Activated T-helper 17 cell treated with anti-CD3 and anti-CD28 coated beads, Interleukin-2, amount 50 U/mL, for 72 hours (primary cell): ENCODE data around the gene INHBA. TPM values are rescaled to one million over a fixed set of nuclear protein-coding genes. Genes with fewer than 3 reads are reported as not detected.

ENCODE experiments used
- ATAC-seq: fragments of 150-1000 bp; cut with Tn5 transposase; replicated peaks from 2 replicates; pipeline ENCODE4 v1.10.0; 2021; ENCODE audit warnings: mild to moderate bottlenecking, moderate library complexity
- H3K27ac Mint-ChIP-seq: one replicate; pipeline ENCODE4 v1.8.0; 2022; ENCODE audit warnings: mixed read lengths
- H3K27me3 Mint-ChIP-seq: one replicate; pipeline ENCODE4 v1.8.0; 2022; ENCODE audit warnings: mixed read lengths
- H3K36me3 Mint-ChIP-seq: one replicate; pipeline ENCODE4 v1.8.0; 2022; ENCODE audit warnings: low read depth, mild to moderate bottlenecking, mixed read lengths
- H3K4me1 Mint-ChIP-seq: one replicate; pipeline ENCODE4 v1.8.0; 2022; ENCODE audit warnings: mixed read lengths
- H3K4me3 Mint-ChIP-seq: one replicate; pipeline ENCODE4 v1.8.0; 2022; ENCODE audit warnings: mild to moderate bottlenecking, mixed read lengths
- H3K9me3 Mint-ChIP-seq: one replicate; pipeline ENCODE4 v1.8.0; 2022; ENCODE audit warnings: mixed read lengths
- total RNA-seq, 2 donors: library from RNA; stranded (reverse); gene quantifications; one replicate each; pipeline ENCODE4 v1.2.3, GENCODE V29; 2022

Gene INHBA
- total RNA-seq, 2 donors from 2014 or later = not detected

- H3K4me1 Mint-ChIP-seq = no peaks in the 10 kb centered on the region
- no peaks in the 10 kb centered on the region for H3K9me3 Mint-ChIP-seq
- ATAC-seq = no peak
- no peak overlapping the region for H3K27ac Mint-ChIP-seq
- peaks cover 41% of the 10 kb centered on the region for H3K27me3 Mint-ChIP-seq
- no peaks in the 10 kb centered on the region for H3K36me3 Mint-ChIP-seq
- no peak overlapping the region for H3K4me3 Mint-ChIP-seq
Observed at GRCh38 chr7:41701068-41701941, 1.6 kb downstream of the INHBA start.

DNA sequence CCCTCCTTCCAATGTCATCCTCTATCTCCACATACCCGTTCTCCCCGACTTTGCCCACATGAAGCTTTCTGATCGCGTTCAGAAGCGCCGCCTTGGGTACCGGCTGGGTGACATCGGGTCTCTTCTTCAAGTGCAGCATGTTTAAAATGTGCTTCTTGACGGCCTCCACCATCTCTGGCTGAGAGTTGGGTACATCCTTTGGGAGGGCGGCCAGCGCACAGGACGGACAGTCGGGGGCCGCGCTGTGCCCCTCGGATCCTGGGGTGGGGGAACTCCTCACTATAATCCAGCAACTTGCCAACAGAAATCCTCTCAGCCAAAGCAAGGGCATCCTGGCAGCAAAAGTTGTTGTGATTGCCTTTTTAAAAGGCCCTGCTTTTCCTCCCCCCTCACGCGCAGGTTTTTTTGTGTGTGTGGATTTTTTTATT is 2.8 kb downstream of the INHBA start:
- no peaks in the 10 kb centered on the region for H3K4me1 Mint-ChIP-seq

GRCh38 chr7:41699516-41699915 is 3.4 kb downstream of the INHBA start:
- ATAC-seq = no peak
- peaks cover 42% of the 10 kb centered on the region for H3K27me3 Mint-ChIP-seq
- H3K36me3 Mint-ChIP-seq = no peaks in the 10 kb centered on the region
- H3K4me1 Mint-ChIP-seq = no peaks in the 10 kb centered on the region
- H3K27ac Mint-ChIP-seq = no peak overlapping the region
- H3K9me3 Mint-ChIP-seq = no peaks in the 10 kb centered on the region
- H3K4me3 Mint-ChIP-seq = no peak overlapping the region

More for the DNA sequence above, 2.8 kb downstream of the INHBA start:
- Mint-ChIP-seq H3K4me3 (no peak overlapping the region), H3K9me3 (no peaks in the 10 kb centered on the region), H3K27me3 (peaks cover 42% of the 10 kb centered on the region), H3K36me3 (no peaks in the 10 kb centered on the region), H3K27ac (no peak overlapping the region)
- ATAC-seq = no peak

DNA sequence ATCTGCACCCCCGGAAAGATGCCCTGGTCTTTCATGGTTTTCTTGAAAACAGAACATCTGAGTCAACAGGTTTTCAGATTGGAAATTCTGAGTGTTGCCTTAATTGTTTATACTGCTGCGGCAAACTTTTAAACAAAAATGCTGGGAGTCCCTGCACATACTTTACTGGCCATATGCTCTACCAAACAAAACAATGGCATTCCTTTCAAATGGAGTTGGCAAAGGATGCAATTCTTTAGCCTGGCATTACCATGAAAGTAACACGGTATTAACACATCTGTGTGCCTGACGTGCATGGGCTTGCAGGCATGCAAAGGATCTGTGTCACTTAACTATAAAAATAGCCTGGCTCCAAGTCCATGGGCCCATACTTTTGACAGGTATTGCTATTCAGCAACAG is 4.2 kb downstream of the INHBA start:
- Mint-ChIP-seq H3K9me3 (no peaks in the 10 kb centered on the region), H3K4me3 (no peak overlapping the region), H3K27me3 (peaks cover 37% of the 10 kb centered on the region), H3K4me1 (no peaks in the 10 kb centered on the region), H3K36me3 (no peaks in the 10 kb centered on the region), H3K27ac (no peak overlapping the region)
- ATAC-seq = no peak

DNA sequence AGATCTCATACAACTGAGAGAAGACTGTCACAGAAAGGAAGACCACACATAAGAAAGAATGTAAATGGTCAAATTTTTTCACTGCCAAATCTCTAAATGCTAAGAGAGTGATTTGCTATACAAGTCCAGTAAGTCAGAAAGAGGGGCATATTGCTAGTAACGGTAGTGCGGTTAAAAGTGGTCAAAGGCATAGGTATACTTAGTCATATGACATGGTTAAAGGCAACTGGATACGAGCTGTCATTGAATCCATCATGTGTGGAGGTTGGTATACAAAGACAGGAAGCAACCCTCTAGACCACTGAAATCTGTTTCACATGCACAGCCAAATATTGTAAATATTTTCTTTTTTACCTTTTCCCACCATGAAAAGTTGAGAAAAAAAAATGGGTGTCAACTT is 4.8 kb downstream of the INHBA start:
- H3K27ac Mint-ChIP-seq = no peak overlapping the region
- H3K27me3 Mint-ChIP-seq = peaks cover 36% of the 10 kb centered on the region
- ATAC-seq = no peak
- H3K9me3 Mint-ChIP-seq = no peaks in the 10 kb centered on the region
- no peaks in the 10 kb centered on the region for H3K4me1 Mint-ChIP-seq
- no peak overlapping the region for H3K4me3 Mint-ChIP-seq
- no peaks in the 10 kb centered on the region for H3K36me3 Mint-ChIP-seq

GRCh38 chr7:41696323-41696916 is 6.5 kb downstream of the INHBA start:
- H3K27me3 Mint-ChIP-seq = peaks cover 28% of the 10 kb centered on the region
- no peak for ATAC-seq
- no peaks in the 10 kb centered on the region for H3K9me3 Mint-ChIP-seq
- H3K36me3 Mint-ChIP-seq = no peaks in the 10 kb centered on the region
- H3K4me1 Mint-ChIP-seq = no peaks in the 10 kb centered on the region
- H3K27ac Mint-ChIP-seq = no peak overlapping the region
- no peak overlapping the region for H3K4me3 Mint-ChIP-seq

DNA sequence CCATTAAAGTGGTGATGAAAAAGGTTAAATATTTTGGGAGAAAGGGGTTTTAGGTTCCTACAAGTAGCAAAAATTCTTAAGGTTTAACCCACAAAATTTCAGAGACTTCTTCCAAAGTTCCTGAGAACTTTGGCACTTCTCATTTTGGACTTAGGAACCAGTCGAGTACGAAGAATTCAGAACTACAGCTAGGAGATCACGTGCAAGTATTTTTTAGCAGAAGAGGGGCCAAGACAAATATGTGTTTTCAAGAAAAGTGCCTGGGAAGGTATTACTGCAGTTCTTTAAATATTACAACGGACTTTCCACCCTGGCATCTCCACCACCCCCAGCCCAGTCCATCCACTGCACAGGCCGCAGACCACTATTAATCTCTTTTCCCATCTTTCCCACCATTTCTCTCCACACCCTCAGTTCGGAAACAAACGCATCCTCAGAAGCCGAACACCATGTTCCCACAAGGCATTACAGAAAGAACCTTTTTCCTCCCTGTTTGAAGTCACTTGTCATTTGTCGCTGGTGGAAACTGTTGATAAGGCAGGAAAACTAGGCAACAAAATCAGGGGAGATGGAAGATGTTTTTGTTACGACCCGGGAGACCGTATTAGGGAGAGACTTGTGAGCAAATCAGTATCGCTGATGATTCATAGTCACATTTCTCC is 7.1 kb downstream of the INHBA start:
- Mint-ChIP-seq H3K4me1 (no peaks in the 10 kb centered on the region), H3K36me3 (no peaks in the 10 kb centered on the region), H3K27me3 (peaks cover 23% of the 10 kb centered on the region), H3K9me3 (no peaks in the 10 kb centered on the region), H3K4me3 (no peak overlapping the region), H3K27ac (no peak overlapping the region)
- no peak for ATAC-seq

- ATAC-seq = no peak
- Mint-ChIP-seq H3K27me3 (peaks cover 17% of the 10 kb centered on the region), H3K4me3 (no peak overlapping the region), H3K4me1 (no peaks in the 10 kb centered on the region), H3K27ac (no peak overlapping the region), H3K36me3 (no peaks in the 10 kb centered on the region), H3K9me3 (no peaks in the 10 kb centered on the region)
Observed at GRCh38 chr7:41694495-41694894, 8.4 kb downstream of the INHBA start.

DNA sequence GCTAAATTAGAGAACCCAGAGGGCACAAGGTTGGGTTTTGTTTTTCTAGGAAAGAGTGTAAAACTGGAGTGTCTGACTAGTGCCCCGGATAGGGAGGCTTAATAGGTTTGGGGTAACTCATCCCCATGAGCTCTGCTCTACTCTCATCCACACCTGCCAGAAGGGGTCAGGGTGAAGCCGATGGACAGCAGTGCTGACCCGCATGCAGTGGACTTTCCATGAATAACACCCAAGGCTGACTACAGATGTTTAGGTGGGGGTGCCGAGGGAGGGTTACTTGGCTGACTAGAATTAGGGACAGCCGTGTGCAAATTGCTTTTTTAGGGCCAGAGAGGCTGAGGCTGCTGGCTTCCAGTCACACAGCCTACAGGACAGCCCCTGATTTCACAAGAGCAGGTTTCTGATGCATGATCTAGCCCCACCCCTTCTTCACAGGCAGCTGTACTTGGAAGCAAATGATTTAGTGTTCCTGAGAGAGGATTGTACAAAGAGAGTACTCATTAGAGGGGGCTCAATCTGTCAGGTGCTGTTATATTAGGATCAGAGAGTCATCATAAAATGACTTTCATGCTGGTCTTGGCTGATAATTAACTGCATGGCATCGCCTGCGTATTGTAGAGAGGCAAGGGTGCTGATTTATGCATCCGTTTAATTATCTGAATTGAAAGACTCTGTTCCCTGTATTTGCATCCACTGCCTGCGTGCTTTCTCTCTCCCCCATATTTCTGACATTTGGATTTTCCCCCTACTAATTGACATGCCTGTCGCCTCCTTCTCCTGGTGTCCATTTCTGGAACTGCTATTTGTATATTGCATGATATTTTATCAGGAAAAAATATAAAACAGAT is 9.5 kb downstream of the INHBA start:
- no peaks in the 10 kb centered on the region for H3K4me1 Mint-ChIP-seq
- no peak for ATAC-seq
- H3K9me3 Mint-ChIP-seq = no peaks in the 10 kb centered on the region
- H3K36me3 Mint-ChIP-seq = no peaks in the 10 kb centered on the region
- H3K4me3 Mint-ChIP-seq = no peak overlapping the region
- H3K27me3 Mint-ChIP-seq = peaks cover 12% of the 10 kb centered on the region
- H3K27ac Mint-ChIP-seq = no peak overlapping the region

DNA sequence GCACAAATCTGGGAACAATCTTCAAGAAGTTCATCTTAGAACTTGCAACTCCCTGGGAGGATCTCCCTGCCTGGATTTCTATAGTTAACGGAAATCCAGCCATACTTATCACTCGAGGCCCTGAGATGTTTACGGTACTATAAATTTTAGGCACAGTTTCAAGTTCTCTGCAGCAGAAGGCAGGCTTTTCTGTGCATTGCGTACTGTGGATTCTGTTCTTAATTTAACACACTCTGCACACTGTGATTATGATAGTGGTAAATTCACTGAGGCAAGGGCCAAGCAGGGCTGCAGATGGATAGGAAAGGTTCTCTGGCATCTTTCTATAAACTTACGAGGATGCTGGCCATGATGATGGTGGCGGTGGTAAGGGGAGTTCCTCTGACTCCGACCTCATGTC is 10.6 kb downstream of the INHBA start:
- no peaks in the 10 kb centered on the region for H3K36me3 Mint-ChIP-seq
- no peaks in the 10 kb centered on the region for H3K9me3 Mint-ChIP-seq
- no peak overlapping the region for H3K4me3 Mint-ChIP-seq
- H3K27me3 Mint-ChIP-seq = peaks cover 12% of the 10 kb centered on the region
- no peak for ATAC-seq
- no peak overlapping the region for H3K27ac Mint-ChIP-seq
- H3K4me1 Mint-ChIP-seq = no peaks in the 10 kb centered on the region

DNA sequence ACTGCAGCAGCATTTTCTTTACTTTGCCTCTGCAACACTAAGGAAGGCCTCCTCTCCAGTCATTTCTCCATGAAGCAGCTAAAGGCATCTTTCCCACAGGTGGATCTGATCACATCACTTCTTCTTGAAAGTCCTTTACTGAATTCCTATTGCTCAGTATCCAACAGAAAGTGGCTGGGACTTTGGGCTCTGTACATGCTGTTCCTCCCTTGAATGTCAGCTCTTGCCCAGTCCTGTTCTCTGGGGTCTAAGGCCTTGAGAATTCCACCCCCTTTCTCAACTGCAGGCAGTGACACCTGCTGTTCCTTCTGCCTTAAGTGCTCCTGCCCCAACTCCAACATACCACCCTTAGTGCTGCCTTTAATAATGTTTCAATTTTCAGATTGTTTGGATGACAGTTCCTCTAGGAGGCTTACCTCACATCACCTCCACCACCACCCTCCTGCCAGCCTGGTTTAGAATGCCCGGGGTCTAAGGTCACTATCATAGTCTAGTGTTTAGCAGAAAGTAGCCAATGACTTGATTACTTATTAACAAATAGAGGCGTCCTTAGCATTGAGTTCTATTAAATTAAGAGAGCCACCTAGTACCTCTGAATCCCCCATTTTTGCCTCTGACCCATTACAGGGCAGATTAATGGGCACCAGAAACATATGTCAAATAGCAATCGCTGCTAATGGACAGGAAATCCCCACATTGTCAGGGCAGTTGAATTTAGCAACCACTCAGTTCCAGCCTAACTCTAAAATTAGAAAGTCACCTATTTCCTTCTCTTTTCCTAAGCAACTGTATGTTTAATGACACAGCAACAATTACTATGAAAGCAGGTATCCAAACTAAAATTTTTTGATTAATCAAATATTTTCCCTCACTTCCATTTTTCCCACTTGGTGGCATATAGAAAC is 11.4 kb downstream of the INHBA start:
- ATAC-seq = no peak
- Mint-ChIP-seq H3K27me3 (peaks cover 12% of the 10 kb centered on the region), H3K4me1 (no peaks in the 10 kb centered on the region), H3K4me3 (no peak overlapping the region), H3K27ac (no peak overlapping the region), H3K9me3 (no peaks in the 10 kb centered on the region), H3K36me3 (no peaks in the 10 kb centered on the region)

DNA sequence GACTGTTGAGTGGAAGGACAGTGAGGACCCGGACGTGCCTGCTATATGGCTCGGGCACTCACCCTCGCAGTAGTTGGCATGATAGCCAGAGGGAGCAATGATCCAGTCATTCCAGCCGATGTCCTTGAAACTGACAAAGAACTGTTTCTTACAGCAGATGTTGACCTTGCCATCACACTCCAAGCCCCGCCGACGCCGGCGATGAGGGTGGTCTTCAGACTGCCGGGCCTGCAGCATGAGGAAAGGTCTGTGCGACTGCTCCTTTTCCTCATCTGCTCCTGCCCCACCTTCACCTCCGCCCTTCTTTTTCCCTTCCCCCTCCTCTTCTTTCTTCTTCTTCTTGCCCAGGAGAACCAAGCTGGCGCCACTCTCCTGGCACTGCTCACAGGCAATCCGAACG is 13.1 kb downstream of the INHBA start:
- Mint-ChIP-seq H3K9me3 (no peaks in the 10 kb centered on the region), H3K36me3 (no peaks in the 10 kb centered on the region), H3K4me3 (no peak overlapping the region), H3K27me3 (peaks cover 4% of the 10 kb centered on the region), H3K27ac (no peak overlapping the region), H3K4me1 (no peaks in the 10 kb centered on the region)
- ATAC-seq = no peak

- H3K27me3 Mint-ChIP-seq = peaks cover 4% of the 10 kb centered on the region
- no peaks in the 10 kb centered on the region for H3K9me3 Mint-ChIP-seq
- no peak for ATAC-seq
- no peaks in the 10 kb centered on the region for H3K4me1 Mint-ChIP-seq
- no peak overlapping the region for H3K4me3 Mint-ChIP-seq
- no peak overlapping the region for H3K27ac Mint-ChIP-seq
- H3K36me3 Mint-ChIP-seq = no peaks in the 10 kb centered on the region
Observed at GRCh38 chr7:41688906-41689305, 14.0 kb downstream of the INHBA start.
